HepG2 (cell line): ENCODE data around the gene STRBP. TPM values are rescaled to one million over a fixed set of nuclear protein-coding genes. Genes with fewer than 3 reads are reported as not detected.

Experiments used
- ATAC-seq: fragments of 200-7000 bp; cut with Tn5 transposase; 3 replicates; pipeline ENCODE4 v1.9.1; 2020; ENCODE audit warnings: mild to moderate bottlenecking, moderate library complexity
- BruUV-seq: library from RNA; stranded (reverse); fragments of 400-500 nt; replicated peaks from 2 replicates; lab custom pipeline; 2021; lab: Mats Ljungman, UMichigan
- CTCF ChIA-PET: fragments of 300-600 bp; formaldehyde crosslinking; extraction: SDS; loops from one replicate; lab custom pipeline; 2021; ENCODE audit warnings: low total read pairs, inconsistent platforms, low intra/inter-chr PET ratio; lab: Yijun Ruan, JAX
- POLR2A ChIA-PET: fragments of 350-600 bp; sonication (Branson Sonifier 250); formaldehyde crosslinking; loops from one replicate; lab custom pipeline; 2020; ENCODE audit warnings: antibody characterized with exemption, inconsistent platforms; lab: Yijun Ruan, JAX
- DNase-seq: peaks from one replicate; pipeline ENCODE4 v3.0.0-alpha.2; 2015; ENCODE audit warnings: low spot score
- FAIRE-seq: peaks from 3 replicates; lab custom pipeline; 2011; peaks lifted over from hg19 to GRCh38; lab: Jason Lieb, UNC
- H2AFZ ChIP-seq: one replicate; pipeline ENCODE4 v1.6.1; 2011; ENCODE audit warnings: low read length, inconsistent platforms
- H3K27ac ChIP-seq: fragments of 300-600 bp; 3 replicates; pipeline ENCODE4 v1.8.0; 2011; ENCODE audit warnings: mixed run types, mild to moderate bottlenecking, mixed read lengths, low read length, inconsistent platforms; ENCODE audit not compliant: insufficient read depth; ENCODE audit errors: extremely low read length
- H3K27me3 ChIP-seq, 2 experiments: fragments of 200-600 bp in 1 of 2; 2 replicates in 1 of 2; 3 replicates in 1 of 2; pipeline versions ENCODE4 v1.6.0 to v1.8.0; 2011; ENCODE audit warnings: low read length in 2 of 2, mild to moderate bottlenecking in 2 of 2, moderate library complexity in 2 of 2, inconsistent platforms in 1 of 2; ENCODE audit not compliant: insufficient read depth in 2 of 2, control insufficient read depth in 1 of 2
- H3K36me3 ChIP-seq, 2 experiments: fragments of 200-600 bp in 1 of 2; replicated peaks in 1 of 2; 2 replicates in 1 of 2; 3 replicates in 1 of 2; pipeline versions ENCODE4 v1.5.1 to v1.8.0; 2011; ENCODE audit warnings: low read length in 2 of 2, inconsistent platforms in 1 of 2; ENCODE audit not compliant: insufficient read depth in 2 of 2, control insufficient read depth in 1 of 2
- H3K4me1 ChIP-seq: 2 replicates; pipeline ENCODE4 v1.5.1; 2012; ENCODE audit warnings: low read length, inconsistent platforms; ENCODE audit not compliant: insufficient read depth
- H3K4me2 ChIP-seq: 2 replicates; pipeline ENCODE4 v1.6.0; 2011; ENCODE audit warnings: low read depth, low read length, inconsistent platforms
- H3K4me3 ChIP-seq, 3 experiments: fragments of 200-600 bp in 1 of 3; sonication (generic), shearing (Covaris generic) in 1 of 3; replicated peaks in 1 of 3; 2 replicates each; pipeline ENCODE4 v1.5.1; 2011 to 2016; ENCODE audit warnings: low read length in 3 of 3, inconsistent platforms in 2 of 3, low read depth in 2 of 3, mild to moderate bottlenecking in 2 of 3, control low read depth in 1 of 3, mixed read lengths in 1 of 3; ENCODE audit not compliant: insufficient read depth in 1 of 3
- H3K79me2 ChIP-seq: one replicate; pipeline ENCODE4 v1.6.1; 2011; ENCODE audit warnings: low read length, inconsistent platforms; ENCODE audit not compliant: insufficient read depth
- H3K9ac ChIP-seq: 2 replicates; pipeline ENCODE4 v1.6.0; 2011; ENCODE audit warnings: mild to moderate bottlenecking, low read depth, low read length, inconsistent platforms; ENCODE audit not compliant: insufficient read depth
- H3K9me3 ChIP-seq: 2 replicates; pipeline ENCODE4 v1.5.1; 2012; ENCODE audit warnings: mild to moderate bottlenecking, low read length
- H4K20me1 ChIP-seq: 2 replicates; pipeline ENCODE4 v1.6.0; 2011; ENCODE audit warnings: inconsistent platforms, mild to moderate bottlenecking, low read length, moderate library complexity; ENCODE audit not compliant: insufficient read depth
- KDM3A ChIP-seq: IDR thresholded peaks from 2 replicates; pipeline ENCODE4 v1.6.1; 2018; ENCODE audit warnings: low read depth, missing compliant biosample characterization
- MAZ ChIP-seq, 2 experiments: sonication (generic) in 1 of 2; formaldehyde crosslinking in 1 of 2; IDR thresholded peaks; 2 replicates each; pipeline versions ENCODE4 v1.5.0 to v1.6.1; 2012 to 2020; ENCODE audit warnings: low read depth in 2 of 2, mild to moderate bottlenecking in 2 of 2, borderline replicate concordance in 1 of 2, improper control_type of control experiment in 1 of 2, low read length in 1 of 2, missing genetic modification reagents in 1 of 2, moderate library complexity in 1 of 2
- RBM22 ChIP-seq: fragments of 200-400 bp; formaldehyde crosslinking; optimal IDR thresholded peaks from 2 replicates; pipeline ENCODE3; 2017; ENCODE audit warnings: mild to moderate bottlenecking, low read length, moderate library complexity
- ZNF329 ChIP-seq: sonication (generic); formaldehyde crosslinking; IDR thresholded peaks from 2 replicates; pipeline ENCODE4 v1.9.0; 2021; ENCODE audit warnings: low read depth, mild to moderate bottlenecking, missing genetic modification reagents
- WGBS: methylation state at CpG from one replicate; pipeline ENCODE4 v1.1.6; 2017; ENCODE audit warnings: low lambda C conversion rate; 5-methylcytosine and 5-hydroxymethylcytosine counted together
- in situ Hi-C: cut with HindIII; loops from 2 replicates; pipeline ENCODE4 v1.10.0; 2017; ENCODE audit warnings: low pct_unique_long_range_greater_than_20kb; ENCODE audit not compliant: extremely low pct_ligation_motif_present
- intact Hi-C: fragments of 100-400 bp; cut with micrococcal nuclease; formaldehyde crosslinking; loops from one replicate; pipeline ENCODE4 v1.10.0; 2022; ENCODE audit not compliant: unreplicated experiment
- polyA plus RNA-seq, 8 experiments: library from polyadenylated mRNA; depleted of rRNA in 3 of 8; stranded (reverse) in 7 of 8; unstranded in 1 of 8; fragments of >200 nt; fragmentation: Illumina TruSeq in 4 of 8; extraction: Trizol in 4 of 8; gene quantifications; 2 replicates each; pipeline versions ENCODE4 v1.2.1 to v1.2.3, GENCODE V29; 2011 to 2016; ENCODE audit warnings: low read depth in 4 of 8, missing spikeins in 1 of 8, mixed read lengths in 1 of 8; ENCODE audit not compliant: insufficient read depth in 1 of 8
- total RNA-seq, 5 experiments: library from RNA; depleted of rRNA; stranded (reverse); fragments of >200 nt; fragmentation: Illumina TruSeq; extraction: Trizol; gene quantifications; 2 replicates each; pipeline ENCODE4 v1.2.3, GENCODE V29; 2016; ENCODE audit warnings: low read depth in 1 of 5
- TF ChIP-seq, protein P1 (sequence below): sonication (generic); formaldehyde crosslinking; IDR thresholded peaks from 2 replicates; pipeline ENCODE4 v1.4.0; 2020; ENCODE audit warnings: missing genetic modification reagents, borderline replicate concordance
- TF ChIP-seq, protein P2 (sequence below): sonication (generic); formaldehyde crosslinking; IDR thresholded peaks from 2 replicates; pipeline ENCODE4 v1.5.0; 2020; ENCODE audit warnings: mild to moderate bottlenecking, missing genetic modification reagents

STRBP gene
- total and polyA plus RNA-seq, 2 of the 13 experiments (the other 11 are each of a cell fraction or from before 2014, with no cell fraction given) = 14.5 to 38.5 TPM

GRCh38 chr9:123105490-123105889, 162.9 kb downstream of the STRBP start (continued):
- TF ChIP-seq, protein P1, sequence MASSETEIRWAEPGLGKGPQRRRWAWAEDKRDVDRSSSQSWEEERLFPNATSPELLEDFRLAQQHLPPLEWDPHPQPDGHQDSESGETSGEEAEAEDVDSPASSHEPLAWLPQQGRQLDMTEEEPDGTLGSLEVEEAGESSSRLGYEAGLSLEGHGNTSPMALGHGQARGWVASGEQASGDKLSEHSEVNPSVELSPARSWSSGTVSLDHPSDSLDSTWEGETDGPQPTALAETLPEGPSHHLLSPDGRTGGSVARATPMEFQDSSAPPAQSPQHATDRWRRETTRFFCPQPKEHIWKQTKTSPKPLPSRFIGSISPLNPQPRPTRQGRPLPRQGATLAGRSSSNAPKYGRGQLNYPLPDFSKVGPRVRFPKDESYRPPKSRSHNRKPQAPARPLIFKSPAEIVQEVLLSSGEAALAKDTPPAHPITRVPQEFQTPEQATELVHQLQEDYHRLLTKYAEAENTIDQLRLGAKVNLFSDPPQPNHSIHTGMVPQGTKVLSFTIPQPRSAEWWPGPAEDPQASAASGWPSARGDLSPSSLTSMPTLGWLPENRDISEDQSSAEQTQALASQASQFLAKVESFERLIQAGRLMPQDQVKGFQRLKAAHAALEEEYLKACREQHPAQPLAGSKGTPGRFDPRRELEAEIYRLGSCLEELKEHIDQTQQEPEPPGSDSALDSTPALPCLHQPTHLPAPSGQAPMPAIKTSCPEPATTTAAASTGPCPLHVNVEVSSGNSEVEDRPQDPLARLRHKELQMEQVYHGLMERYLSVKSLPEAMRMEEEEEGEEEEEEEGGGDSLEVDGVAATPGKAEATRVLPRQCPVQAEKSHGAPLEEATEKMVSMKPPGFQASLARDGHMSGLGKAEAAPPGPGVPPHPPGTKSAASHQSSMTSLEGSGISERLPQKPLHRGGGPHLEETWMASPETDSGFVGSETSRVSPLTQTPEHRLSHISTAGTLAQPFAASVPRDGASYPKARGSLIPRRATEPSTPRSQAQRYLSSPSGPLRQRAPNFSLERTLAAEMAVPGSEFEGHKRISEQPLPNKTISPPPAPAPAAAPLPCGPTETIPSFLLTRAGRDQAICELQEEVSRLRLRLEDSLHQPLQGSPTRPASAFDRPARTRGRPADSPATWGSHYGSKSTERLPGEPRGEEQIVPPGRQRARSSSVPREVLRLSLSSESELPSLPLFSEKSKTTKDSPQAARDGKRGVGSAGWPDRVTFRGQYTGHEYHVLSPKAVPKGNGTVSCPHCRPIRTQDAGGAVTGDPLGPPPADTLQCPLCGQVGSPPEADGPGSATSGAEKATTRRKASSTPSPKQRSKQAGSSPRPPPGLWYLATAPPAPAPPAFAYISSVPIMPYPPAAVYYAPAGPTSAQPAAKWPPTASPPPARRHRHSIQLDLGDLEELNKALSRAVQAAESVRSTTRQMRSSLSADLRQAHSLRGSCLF = no peak

DNA sequence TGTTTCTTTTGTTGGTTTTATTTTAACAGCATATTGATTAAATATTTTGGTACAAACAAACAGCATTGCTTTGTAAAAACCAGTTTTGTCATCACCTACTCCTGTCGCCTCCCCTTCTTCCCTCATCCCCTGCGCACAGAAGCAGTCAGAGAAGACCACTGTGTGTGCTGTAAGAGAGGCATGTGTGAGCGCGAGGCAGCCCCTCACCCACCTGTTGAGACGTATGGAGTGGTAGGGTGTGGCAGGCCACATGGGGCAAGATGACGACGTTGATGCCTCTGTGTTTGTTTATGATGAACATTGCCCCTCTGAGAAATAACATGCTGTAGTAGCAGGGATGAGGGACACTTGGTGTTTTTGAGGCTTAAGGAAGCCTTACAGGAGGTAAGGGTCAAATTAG, 163.6 kb downstream of the STRBP start:
- no peak overlapping the region for H3K4me3 ChIP-seq
- no peaks in the 10 kb centered on the region for H3K9me3 ChIP-seq
- peaks cover 29% of the 10 kb centered on the region for H3K4me1 ChIP-seq
- H3K4me2 ChIP-seq = no peak overlapping the region
- in situ Hi-C loops (no loop called here), intact Hi-C loops (loop anchor here (5.0 to 10.0 kb wide), 2 partner anchors 60 to 242 kb away; no protein-coding TSS in a partner anchor)
- H3K9ac ChIP-seq = no peak overlapping the region
- no peak for TF ChIP-seq KDM3A (CRISPR knock-in tag)
- TF ChIP-seq MAZ (IDR thresholded peaks at IDR 0.05; ENCODE audit: borderline replicate concordance, low read depth, low read length) = no peak
- TF ChIP-seq MAZ (CRISPR knock-in tag; IDR thresholded peaks at IDR 0.05; ENCODE audit: low read depth) = no peak
- TF ChIP-seq ZNF329 (CRISPR knock-in tag) = no peak
- peak; percentile 37 for TF ChIP-seq RBM22
- TF ChIP-seq, protein P2, sequence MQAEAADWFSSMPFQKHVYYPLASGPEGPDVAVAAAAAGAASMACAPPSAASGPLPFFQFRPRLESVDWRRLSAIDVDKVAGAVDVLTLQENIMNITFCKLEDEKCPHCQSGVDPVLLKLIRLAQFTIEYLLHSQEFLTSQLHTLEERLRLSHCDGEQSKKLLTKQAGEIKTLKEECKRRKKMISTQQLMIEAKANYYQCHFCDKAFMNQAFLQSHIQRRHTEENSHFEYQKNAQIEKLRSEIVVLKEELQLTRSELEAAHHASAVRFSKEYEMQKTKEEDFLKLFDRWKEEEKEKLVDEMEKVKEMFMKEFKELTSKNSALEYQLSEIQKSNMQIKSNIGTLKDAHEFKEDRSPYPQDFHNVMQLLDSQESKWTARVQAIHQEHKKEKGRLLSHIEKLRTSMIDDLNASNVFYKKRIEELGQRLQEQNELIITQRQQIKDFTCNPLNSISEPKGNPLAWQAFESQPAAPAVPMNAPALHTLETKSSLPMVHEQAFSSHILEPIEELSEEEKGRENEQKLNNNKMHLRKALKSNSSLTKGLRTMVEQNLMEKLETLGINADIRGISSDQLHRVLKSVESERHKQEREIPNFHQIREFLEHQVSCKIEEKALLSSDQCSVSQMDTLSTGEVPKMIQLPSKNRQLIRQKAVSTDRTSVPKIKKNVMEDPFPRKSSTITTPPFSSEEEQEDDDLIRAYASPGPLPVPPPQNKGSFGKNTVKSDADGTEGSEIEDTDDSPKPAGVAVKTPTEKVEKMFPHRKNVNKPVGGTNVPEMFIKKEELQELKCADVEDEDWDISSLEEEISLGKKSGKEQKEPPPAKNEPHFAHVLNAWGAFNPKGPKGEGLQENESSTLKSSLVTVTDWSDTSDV (CRISPR knock-in tag) = no peak
- H3K27ac ChIP-seq = no peak overlapping the region
- POLR2A ChIA-PET = no interaction called here
- H3K27me3 ChIP-seq = no peaks in the 10 kb centered on the region
- no peak for ATAC-seq
- no peak for DNase-seq
- BruUV-seq = no TSS peak
- H3K36me3 ChIP-seq = peaks cover 13 to 56% of the 10 kb centered on the region in 2 experiments; a peak in 4 of 5 replicates
- H4K20me1 ChIP-seq = no peaks in the 10 kb centered on the region
- H3K79me2 ChIP-seq = no peaks in the 10 kb centered on the region
- CTCF ChIA-PET = no interaction called here
- no peak overlapping the region for H2AFZ ChIP-seq
- 88% methylated on average over 7 of the region's 7 CpGs for WGBS
- FAIRE-seq = no peak
